Measurements from ENCODE around the gene ZNF584. TPM values are rescaled to one million over a fixed set of nuclear protein-coding genes. Genes with fewer than 3 reads are reported as not detected.

ZNF584 gene
- total and polyA plus RNA-seq, 10 of the 15 experiments (the other 5 are each of a cell fraction or from before 2014, with no cell fraction given), result 2.0 to 10.7 (median 6.3) TPM

DNA sequence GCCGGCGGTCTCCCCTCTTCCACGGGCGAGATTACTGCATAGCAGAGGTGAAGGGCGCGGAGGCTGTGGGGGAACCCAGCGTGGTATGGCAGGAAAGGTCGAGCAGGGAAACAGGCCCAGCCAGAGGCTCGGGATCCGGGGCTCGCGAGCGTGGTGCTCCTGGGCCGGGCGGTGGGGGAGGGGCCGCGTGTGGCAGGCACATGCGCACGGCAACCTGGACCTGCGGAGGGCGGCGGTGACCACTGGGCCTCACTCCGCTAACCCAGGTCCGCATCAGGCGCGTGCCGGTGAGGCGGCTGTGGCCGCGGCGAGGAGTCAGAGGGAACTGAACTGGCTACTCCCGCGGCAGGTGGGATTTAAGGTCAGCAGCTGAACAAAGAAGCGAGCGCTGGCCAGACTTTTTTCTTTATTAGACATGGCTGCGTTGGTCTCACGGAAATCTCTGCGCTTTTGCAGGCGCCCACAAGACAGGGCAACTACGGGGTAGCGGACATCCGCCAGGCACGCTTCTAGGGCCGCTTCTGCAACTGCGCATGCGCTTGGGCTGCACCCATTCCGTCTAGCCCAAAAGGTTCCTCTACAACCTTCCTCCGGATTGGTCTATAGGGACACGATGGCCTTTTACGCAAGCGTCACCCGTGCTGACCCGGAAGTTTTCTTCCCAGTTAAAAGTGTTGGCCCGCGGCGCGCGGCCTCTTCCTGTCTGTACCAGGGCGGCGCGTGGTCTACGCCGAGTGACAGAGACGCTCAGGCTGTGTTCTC lies 21.7 kb upstream of the ZNF584 start, which contains the start of gene RPS5 (continued):
- TF ChIP-seq WRNIP1 (IDR thresholded peaks at IDR 0.05; ENCODE audit: borderline replicate concordance, low read depth, low read length) (no peak), STAT1 (conservative IDR thresholded peaks at IDR 0.05) (no peak), YBX1 (IDR thresholded peaks at IDR 0.05) (no peak), GABPA (IDR thresholded peaks at IDR 0.05; ENCODE audit: low read depth) (peak; percentile 97), NR2C2 (IDR thresholded peaks at IDR 0.05; ENCODE audit: borderline replicate concordance, control insufficient read depth, insufficient read length, low read depth) (peak; percentile 86), SIX5 (IDR thresholded peaks at IDR 0.05; ENCODE audit: low read depth, low read length, severe bottlenecking) (peak; percentile 59), CEBPB (IDR thresholded peaks at IDR 0.05; ENCODE audit: borderline replicate concordance in 1 of 2, low read depth in 2 of 2, low read length in 2 of 2) (no peak), ZNF24 (IDR thresholded peaks at IDR 0.05) (no peak), MTA3 (IDR thresholded peaks at IDR 0.05; ENCODE audit: borderline replicate concordance, low read length) (peak; percentile 62; the same call in 1 of the 2 replicates), GATAD2B (conservative IDR thresholded peaks at IDR 0.05; ENCODE audit: low read depth) (peak; percentile 61), PAX5 (IDR thresholded peaks at IDR 0.05; ENCODE audit: borderline replicate concordance, low read depth, low read length) (peak; percentile 44; the same call in 1 of the 2 replicates), KAT2A (conservative IDR thresholded peaks at IDR 0.05; ENCODE audit: control insufficient read depth, low read depth, low read length) (no peak), NR2F1 (conservative IDR thresholded peaks at IDR 0.05) (no peak)
- TF ChIP-seq, protein P1, sequence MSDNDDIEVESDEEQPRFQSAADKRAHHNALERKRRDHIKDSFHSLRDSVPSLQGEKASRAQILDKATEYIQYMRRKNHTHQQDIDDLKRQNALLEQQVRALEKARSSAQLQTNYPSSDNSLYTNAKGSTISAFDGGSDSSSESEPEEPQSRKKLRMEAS (IDR thresholded peaks at IDR 0.05; ENCODE audit: low read depth, low read length), result peak; percentile 92
- TF ChIP-seq, protein P2, sequence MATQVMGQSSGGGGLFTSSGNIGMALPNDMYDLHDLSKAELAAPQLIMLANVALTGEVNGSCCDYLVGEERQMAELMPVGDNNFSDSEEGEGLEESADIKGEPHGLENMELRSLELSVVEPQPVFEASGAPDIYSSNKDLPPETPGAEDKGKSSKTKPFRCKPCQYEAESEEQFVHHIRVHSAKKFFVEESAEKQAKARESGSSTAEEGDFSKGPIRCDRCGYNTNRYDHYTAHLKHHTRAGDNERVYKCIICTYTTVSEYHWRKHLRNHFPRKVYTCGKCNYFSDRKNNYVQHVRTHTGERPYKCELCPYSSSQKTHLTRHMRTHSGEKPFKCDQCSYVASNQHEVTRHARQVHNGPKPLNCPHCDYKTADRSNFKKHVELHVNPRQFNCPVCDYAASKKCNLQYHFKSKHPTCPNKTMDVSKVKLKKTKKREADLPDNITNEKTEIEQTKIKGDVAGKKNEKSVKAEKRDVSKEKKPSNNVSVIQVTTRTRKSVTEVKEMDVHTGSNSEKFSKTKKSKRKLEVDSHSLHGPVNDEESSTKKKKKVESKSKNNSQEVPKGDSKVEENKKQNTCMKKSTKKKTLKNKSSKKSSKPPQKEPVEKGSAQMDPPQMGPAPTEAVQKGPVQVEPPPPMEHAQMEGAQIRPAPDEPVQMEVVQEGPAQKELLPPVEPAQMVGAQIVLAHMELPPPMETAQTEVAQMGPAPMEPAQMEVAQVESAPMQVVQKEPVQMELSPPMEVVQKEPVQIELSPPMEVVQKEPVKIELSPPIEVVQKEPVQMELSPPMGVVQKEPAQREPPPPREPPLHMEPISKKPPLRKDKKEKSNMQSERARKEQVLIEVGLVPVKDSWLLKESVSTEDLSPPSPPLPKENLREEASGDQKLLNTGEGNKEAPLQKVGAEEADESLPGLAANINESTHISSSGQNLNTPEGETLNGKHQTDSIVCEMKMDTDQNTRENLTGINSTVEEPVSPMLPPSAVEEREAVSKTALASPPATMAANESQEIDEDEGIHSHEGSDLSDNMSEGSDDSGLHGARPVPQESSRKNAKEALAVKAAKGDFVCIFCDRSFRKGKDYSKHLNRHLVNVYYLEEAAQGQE (IDR thresholded peaks at IDR 0.05; ENCODE audit: low read depth, low read length), result no peak
- TF ChIP-seq, protein P3, sequence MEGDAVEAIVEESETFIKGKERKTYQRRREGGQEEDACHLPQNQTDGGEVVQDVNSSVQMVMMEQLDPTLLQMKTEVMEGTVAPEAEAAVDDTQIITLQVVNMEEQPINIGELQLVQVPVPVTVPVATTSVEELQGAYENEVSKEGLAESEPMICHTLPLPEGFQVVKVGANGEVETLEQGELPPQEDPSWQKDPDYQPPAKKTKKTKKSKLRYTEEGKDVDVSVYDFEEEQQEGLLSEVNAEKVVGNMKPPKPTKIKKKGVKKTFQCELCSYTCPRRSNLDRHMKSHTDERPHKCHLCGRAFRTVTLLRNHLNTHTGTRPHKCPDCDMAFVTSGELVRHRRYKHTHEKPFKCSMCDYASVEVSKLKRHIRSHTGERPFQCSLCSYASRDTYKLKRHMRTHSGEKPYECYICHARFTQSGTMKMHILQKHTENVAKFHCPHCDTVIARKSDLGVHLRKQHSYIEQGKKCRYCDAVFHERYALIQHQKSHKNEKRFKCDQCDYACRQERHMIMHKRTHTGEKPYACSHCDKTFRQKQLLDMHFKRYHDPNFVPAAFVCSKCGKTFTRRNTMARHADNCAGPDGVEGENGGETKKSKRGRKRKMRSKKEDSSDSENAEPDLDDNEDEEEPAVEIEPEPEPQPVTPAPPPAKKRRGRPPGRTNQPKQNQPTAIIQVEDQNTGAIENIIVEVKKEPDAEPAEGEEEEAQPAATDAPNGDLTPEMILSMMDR (IDR thresholded peaks at IDR 0.05 in 2 of 3, conservative IDR thresholded peaks at IDR 0.05 in 1 of 3; ENCODE audit: control insufficient read depth in 2 of 3, extremely low read depth in 1 of 3, insufficient read depth in 1 of 3, low read depth in 3 of 3, low read length in 3 of 3), result no peak
- TF ChIP-seq, protein P4, sequence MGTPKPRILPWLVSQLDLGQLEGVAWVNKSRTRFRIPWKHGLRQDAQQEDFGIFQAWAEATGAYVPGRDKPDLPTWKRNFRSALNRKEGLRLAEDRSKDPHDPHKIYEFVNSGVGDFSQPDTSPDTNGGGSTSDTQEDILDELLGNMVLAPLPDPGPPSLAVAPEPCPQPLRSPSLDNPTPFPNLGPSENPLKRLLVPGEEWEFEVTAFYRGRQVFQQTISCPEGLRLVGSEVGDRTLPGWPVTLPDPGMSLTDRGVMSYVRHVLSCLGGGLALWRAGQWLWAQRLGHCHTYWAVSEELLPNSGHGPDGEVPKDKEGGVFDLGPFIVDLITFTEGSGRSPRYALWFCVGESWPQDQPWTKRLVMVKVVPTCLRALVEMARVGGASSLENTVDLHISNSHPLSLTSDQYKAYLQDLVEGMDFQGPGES (IDR thresholded peaks at IDR 0.05), result peak; percentile 69; the same call in 1 of the 2 replicates
- TF ChIP-seq, protein P5, sequence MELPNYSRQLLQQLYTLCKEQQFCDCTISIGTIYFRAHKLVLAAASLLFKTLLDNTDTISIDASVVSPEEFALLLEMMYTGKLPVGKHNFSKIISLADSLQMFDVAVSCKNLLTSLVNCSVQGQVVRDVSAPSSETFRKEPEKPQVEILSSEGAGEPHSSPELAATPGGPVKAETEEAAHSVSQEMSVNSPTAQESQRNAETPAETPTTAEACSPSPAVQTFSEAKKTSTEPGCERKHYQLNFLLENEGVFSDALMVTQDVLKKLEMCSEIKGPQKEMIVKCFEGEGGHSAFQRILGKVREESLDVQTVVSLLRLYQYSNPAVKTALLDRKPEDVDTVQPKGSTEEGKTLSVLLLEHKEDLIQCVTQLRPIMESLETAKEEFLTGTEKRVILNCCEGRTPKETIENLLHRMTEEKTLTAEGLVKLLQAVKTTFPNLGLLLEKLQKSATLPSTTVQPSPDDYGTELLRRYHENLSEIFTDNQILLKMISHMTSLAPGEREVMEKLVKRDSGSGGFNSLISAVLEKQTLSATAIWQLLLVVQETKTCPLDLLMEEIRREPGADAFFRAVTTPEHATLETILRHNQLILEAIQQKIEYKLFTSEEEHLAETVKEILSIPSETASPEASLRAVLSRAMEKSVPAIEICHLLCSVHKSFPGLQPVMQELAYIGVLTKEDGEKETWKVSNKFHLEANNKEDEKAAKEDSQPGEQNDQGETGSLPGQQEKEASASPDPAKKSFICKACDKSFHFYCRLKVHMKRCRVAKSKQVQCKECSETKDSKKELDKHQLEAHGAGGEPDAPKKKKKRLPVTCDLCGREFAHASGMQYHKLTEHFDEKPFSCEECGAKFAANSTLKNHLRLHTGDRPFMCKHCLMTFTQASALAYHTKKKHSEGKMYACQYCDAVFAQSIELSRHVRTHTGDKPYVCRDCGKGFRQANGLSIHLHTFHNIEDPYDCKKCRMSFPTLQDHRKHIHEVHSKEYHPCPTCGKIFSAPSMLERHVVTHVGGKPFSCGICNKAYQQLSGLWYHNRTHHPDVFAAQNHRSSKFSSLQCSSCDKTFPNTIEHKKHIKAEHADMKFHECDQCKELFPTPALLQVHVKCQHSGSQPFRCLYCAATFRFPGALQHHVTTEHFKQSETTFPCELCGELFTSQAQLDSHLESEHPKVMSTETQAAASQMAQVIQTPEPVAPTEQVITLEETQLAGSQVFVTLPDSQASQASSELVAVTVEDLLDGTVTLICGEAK (IDR thresholded peaks at IDR 0.05; ENCODE audit: borderline replicate concordance), result peak; percentile 96
